Lower leg skin (tissue), 4 donors: ENCODE measurements around the gene TRIM71. TPM values are rescaled to one million over a fixed set of nuclear protein-coding genes. Genes with fewer than 3 reads are reported as not detected.
"Not testable (repeated sequence)": the region's sequence is repeated elsewhere in the genome, so short reads cannot be mapped to it uniquely, and the experiment has no call there.

Experiments
- DNase-seq, 2 donors: peaks; one replicate each; pipeline ENCODE4 v3.0.0-alpha.2; 2019; ENCODE audit warnings: low spot score in 2 of 2
- H3K4me3 ChIP-seq: fragments of 200-600 bp; sonication (generic); 2 replicates; pipeline ENCODE4 v1.5.1; 2017; ENCODE audit warnings: mild to moderate bottlenecking, low read depth; ENCODE audit not compliant: poor library complexity, severe bottlenecking
- POLR2A ChIP-seq, 2 donors: fragments of 450-650 bp; IDR thresholded peaks; one replicate each; pipeline ENCODE4 v1.6.1; 2016 to 2017; ENCODE audit warnings: antibody characterized with exemption in 2 of 2, mild to moderate bottlenecking in 1 of 2, moderate library complexity in 1 of 2
- WGBS, 2 donors: methylation state at CpG; one replicate each; pipeline ENCODE4 v1.1.5; 2018; 5-methylcytosine and 5-hydroxymethylcytosine counted together
- intact Hi-C: fragments of 100-400 bp; cut with DNase I; formaldehyde crosslinking; loops from one replicate; pipeline ENCODE4 v1.15.0; 2023; ENCODE audit warnings: low total_unique reads
- total RNA-seq, 4 donors: library from RNA; depleted of rRNA; stranded (reverse); fragments of >200 nt; gene quantifications; one replicate each; pipeline ENCODE4 v1.1.0, GENCODE V29; 2016
- TF ChIP-seq, protein P1 (sequence below), 3 donors: fragments of 450-650 bp; IDR thresholded peaks; one replicate each; pipeline ENCODE4 v1.5.1; 2016; ENCODE audit warnings: antibody characterized with exemption in 3 of 3, mild to moderate bottlenecking in 3 of 3, moderate library complexity in 2 of 3

The TRIM71 gene
- total RNA-seq: under 1 TPM in 1 of 4 donors, not detected in 3; 0.03 TPM

DNA sequence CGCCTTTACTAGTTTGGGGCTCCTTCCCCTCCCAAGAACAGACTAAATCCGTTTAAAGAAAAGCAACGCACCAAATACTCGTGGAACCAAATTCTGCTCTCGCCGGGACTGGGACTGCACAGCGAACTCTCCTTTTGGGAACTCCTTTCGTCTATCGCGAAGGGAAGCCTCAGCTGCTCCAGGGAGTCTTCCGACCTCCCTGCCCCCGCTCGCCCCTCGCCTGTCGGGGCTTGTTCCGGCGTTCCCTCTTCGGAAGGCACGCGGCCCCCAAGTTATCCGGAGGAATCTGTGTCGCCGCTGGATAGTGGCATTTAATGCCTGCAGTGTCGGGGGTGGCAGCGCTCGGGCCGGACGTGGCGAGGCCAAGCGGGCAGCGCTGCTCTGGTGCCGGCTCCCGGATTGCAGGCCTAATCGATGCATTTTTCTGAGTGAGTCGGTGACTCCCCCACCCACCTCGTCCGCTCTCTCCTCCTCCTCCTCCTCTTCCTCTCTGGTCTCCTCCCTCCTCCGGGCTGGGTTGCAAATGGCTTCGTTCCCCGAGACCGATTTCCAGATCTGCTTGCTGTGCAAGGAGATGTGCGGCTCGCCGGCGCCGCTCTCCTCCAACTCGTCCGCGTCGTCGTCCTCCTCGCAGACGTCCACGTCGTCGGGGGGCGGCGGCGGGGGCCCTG, at the start of gene TRIM71:
Gene TRIM71 (plus strand): TSS at position 440 of the 671 bp plus-strand sequence. CDS start 84 bp downstream, at position 524.
- intact Hi-C loops: no loop called here
- WGBS, 2 donors: 1% methylated on average over 56 to 59 of the region's 59 CpGs
- no peak within 1 kb of the TSS for H3K4me3 ChIP-seq
- TF ChIP-seq, protein P1, sequence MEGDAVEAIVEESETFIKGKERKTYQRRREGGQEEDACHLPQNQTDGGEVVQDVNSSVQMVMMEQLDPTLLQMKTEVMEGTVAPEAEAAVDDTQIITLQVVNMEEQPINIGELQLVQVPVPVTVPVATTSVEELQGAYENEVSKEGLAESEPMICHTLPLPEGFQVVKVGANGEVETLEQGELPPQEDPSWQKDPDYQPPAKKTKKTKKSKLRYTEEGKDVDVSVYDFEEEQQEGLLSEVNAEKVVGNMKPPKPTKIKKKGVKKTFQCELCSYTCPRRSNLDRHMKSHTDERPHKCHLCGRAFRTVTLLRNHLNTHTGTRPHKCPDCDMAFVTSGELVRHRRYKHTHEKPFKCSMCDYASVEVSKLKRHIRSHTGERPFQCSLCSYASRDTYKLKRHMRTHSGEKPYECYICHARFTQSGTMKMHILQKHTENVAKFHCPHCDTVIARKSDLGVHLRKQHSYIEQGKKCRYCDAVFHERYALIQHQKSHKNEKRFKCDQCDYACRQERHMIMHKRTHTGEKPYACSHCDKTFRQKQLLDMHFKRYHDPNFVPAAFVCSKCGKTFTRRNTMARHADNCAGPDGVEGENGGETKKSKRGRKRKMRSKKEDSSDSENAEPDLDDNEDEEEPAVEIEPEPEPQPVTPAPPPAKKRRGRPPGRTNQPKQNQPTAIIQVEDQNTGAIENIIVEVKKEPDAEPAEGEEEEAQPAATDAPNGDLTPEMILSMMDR (IDR thresholded peaks at IDR 0.05): no peak
- no peak for TF ChIP-seq POLR2A (IDR thresholded peaks at IDR 0.05)
- peak in 1 of 2 donors; percentile 66 for DNase-seq

DNA sequence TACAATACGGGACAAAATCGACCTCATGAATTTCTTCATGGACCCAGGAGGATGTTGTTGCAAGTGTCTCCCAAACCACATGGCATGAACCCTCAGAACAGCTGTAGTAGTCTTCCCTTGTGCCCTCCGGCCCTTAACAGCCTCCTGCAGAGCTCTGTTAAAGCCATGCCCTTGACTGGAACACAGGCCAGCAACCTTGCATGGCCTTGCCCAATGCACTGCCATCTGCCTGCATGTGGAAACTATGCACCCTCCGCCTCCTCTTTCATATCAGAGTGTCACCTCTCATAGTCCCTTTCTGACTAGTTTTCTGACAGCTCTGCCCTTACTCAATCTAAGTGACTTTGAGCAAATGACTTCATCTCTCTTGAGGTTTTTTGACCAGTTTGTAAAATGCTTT, 39.4 kb upstream of the TRIM71 start:
- no peak overlapping the region for H3K4me3 ChIP-seq
- TF ChIP-seq POLR2A (IDR thresholded peaks at IDR 0.05): no peak
- TF ChIP-seq, protein P1 (IDR thresholded peaks at IDR 0.05): no peak
- intact Hi-C loops: no loop called here
- 86 to 94% methylated on average over 4 of the region's 4 CpGs for WGBS, 2 donors
- DNase-seq: no peak

DNA sequence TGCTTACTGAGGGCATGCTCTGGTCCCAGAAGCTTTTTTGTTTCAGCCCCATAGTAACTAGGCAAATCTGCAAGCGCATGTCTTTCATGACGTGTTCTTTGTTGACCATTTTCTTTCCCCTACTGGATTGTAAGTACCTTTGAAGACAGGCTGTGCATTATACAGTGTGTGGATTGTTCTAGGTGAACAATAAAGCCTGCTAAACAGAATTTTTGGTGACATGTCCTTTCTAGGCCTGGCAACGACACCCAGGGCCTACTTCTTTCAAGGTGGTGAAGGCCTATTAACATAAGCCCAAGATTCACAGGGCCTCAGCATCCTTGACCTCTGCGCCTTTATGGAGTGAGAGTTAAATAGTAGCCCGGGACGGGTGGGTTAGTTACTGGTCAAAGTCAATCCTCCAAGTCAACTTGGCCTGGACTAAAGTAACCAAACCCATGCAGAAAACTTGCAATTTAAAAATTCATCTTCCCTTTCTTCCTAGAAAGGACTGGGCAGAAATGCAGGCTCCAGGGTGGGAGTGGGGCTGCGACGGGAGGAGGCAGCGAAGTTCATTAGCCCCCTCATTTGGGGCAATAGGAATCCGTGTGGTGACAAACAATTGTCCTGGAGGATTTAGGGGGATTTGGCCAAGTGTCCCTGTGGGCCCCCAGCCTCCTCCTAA, 37.6 kb upstream of the TRIM71 start:
- DNase-seq: no peak
- TF ChIP-seq, protein P1 (IDR thresholded peaks at IDR 0.05): no peak
- no peak for TF ChIP-seq POLR2A (IDR thresholded peaks at IDR 0.05)
- H3K4me3 ChIP-seq: no peak overlapping the region
- intact Hi-C loops: no loop called here
- 89 to 94% methylated on average over 10 of the region's 10 CpGs for WGBS, 2 donors

DNA sequence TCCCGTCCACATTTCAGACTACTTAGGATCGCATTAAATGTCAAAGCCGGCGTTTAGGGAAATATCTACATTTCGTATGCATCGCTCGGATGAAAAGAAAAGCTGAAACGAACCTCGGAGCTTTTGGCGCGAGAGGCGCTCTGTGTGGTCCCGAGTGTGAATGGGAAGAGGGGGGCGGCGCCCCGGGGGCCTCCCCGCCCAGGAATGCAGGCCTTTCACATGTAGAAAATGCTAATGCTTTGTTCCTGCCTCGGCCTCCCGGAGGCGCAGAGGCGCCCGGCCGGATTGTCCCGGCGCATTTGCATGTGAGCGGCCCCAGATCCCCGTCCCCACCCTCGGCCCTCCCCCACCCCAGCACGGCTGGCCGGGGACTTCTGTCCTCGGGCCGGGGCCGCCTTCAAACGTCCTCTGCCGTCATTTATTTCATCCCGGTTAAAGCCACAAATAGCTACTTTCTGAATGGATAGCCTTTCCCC, 37.0 kb upstream of the TRIM71 start:
- peak overlapping the region; percentile 10 for H3K4me3 ChIP-seq
- peak in 1 of 2 donors; percentile 84 for DNase-seq
- TF ChIP-seq POLR2A (IDR thresholded peaks at IDR 0.05): no peak
- TF ChIP-seq, protein P1 (IDR thresholded peaks at IDR 0.05): no peak
- 6 to 8% methylated on average over 34 to 36 of the region's 36 CpGs for WGBS, 2 donors
- intact Hi-C loops: no loop called here

DNA sequence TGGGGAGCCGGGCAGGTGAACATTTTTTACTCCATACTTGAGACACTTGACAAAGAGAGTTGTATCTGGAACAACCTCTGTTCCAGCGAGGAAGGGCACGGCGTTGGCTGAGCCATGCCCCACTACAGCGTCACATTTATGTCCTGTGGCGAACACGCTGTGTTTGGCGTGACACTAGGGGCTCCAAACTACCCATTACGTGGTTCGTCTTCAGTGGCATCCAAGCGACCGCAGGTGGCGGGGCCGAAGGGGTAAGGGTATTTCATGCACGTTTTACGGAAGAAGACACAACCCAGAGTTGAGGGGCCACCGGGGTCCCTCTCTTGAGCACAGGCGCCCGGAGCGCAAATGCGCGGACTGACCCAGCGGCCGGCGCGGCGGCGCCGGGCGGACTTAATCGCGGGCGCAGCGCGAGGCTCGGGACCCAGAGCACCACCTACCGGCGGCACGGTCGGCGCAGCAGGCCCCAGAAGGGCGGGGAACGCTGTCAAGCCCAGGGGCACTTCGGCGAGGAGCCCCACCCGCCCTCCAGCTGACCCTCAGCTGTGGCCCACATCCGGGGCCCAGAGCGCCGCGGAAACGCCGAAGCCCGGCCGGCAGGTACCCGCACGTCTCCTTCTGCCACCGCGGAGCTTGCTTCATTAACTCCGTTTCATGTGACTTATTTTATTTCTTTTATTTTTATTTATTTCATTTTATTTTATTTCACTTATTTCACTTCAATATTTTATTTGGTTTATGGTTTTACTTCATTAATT, 36.4 kb upstream of the TRIM71 start:
- H3K4me3 ChIP-seq: peak overlapping the region; percentile 10
- no peak for TF ChIP-seq POLR2A (IDR thresholded peaks at IDR 0.05)
- TF ChIP-seq, protein P1 (IDR thresholded peaks at IDR 0.05): no peak
- intact Hi-C loops: no loop called here
- peak; percentile 21 to 90 for DNase-seq
- 2 to 3% methylated on average over 37 to 52 of the region's 59 CpGs for WGBS, 2 donors

DNA sequence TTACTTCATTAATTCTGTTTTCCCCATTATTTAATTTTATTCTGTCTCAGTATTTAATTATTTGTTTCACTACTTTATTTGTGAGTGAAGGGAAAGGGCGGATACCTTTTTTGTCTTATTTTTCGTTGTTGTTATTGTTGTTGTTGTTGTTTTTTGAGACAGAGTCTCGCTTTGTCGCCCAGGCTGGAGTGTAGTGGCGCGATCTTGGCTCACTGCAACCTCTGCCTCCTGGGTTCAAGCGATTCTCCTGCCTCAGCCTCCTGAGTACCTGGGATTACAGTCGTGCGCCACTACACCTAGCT, 35.9 kb upstream of the TRIM71 start:
- H3K4me3 ChIP-seq, intact Hi-C loops, DNase-seq: not testable (repeated sequence)
- WGBS, 2 donors: 94% methylated on average over 9 of the region's 9 CpGs
